Fibroblast of pulmonary artery (primary cell): Measurements from ENCODE around the gene SLC25A26.

Experiments used
- DNase-seq: peaks from one replicate; pipeline ENCODE4 v3.0.0-alpha.2; 2010; ENCODE audit warnings: low read depth
- H3K4me3 ChIP-seq: replicated peaks from 2 replicates; pipeline ENCODE4 v1.5.1; 2011; ENCODE audit warnings: low read depth, mild to moderate bottlenecking, control low read depth, low read length, moderate library complexity
- TF ChIP-seq, protein P1 (sequence below): IDR thresholded peaks from 2 replicates; pipeline ENCODE4 v1.5.1; 2011; ENCODE audit warnings: mild to moderate bottlenecking, control low read depth, low read length, inconsistent platforms; ENCODE audit errors: missing control alignments

SLC25A26 gene

DNA sequence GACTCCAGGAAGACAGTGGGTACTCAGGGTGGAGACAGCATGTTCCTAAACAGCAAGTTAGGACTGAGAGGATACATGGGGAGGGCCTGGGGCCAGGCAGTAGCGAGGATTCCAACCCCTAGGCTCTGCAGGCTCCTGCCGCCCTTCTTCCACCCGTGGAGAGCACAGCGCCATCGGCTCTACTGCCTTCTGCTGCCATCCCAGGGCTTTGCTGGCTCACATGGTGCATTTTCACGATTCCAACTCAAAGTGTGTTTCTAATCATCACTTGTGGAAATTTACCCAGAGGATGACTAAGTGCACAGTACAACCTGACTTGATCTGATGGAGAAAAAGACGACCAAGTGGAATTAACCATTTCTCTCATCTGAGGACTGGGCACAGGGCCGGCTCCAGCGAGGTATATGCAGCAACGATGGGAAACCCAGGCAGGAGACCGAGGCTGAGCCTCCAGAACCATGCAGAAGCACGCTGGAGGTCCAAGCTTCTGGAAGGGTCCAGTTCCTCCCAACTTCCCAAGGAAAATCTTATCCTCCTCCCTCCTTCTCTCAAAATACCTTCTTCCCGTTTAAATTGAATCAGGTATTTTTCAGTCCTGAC, 175.5 kb downstream of the SLC25A26 start:
- H3K4me3 ChIP-seq: no peak overlapping the region
- no peak for DNase-seq
- TF ChIP-seq, protein P1, sequence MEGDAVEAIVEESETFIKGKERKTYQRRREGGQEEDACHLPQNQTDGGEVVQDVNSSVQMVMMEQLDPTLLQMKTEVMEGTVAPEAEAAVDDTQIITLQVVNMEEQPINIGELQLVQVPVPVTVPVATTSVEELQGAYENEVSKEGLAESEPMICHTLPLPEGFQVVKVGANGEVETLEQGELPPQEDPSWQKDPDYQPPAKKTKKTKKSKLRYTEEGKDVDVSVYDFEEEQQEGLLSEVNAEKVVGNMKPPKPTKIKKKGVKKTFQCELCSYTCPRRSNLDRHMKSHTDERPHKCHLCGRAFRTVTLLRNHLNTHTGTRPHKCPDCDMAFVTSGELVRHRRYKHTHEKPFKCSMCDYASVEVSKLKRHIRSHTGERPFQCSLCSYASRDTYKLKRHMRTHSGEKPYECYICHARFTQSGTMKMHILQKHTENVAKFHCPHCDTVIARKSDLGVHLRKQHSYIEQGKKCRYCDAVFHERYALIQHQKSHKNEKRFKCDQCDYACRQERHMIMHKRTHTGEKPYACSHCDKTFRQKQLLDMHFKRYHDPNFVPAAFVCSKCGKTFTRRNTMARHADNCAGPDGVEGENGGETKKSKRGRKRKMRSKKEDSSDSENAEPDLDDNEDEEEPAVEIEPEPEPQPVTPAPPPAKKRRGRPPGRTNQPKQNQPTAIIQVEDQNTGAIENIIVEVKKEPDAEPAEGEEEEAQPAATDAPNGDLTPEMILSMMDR: no peak

- TF ChIP-seq, protein P1: no peak
- DNase-seq: no peak
- no peak overlapping the region for H3K4me3 ChIP-seq
These were observed 176.1 kb downstream of the SLC25A26 start for GRCh38 chr3:66396888-66397287.

DNA sequence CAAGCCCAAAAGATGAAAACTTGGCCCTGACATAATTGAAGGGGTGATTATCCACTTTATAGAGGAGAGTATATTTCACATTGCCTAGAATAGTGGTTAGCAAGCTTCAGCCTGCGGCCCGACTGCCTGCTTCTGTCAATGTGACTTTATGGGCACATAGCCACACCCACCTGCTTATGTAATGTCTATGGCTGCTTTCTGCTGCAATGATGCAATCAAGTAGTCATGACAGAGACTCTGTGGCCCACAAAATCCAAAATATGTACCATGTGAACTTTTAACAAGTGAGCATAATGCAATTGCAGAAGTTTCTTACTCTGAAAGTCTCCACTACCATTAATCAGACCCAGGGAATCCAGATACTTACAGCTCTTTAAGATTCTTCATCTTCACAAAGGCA, 176.9 kb downstream of the SLC25A26 start:
- H3K4me3 ChIP-seq: no peak overlapping the region
- DNase-seq: peak; percentile 38
- TF ChIP-seq, protein P1: no peak

DNA sequence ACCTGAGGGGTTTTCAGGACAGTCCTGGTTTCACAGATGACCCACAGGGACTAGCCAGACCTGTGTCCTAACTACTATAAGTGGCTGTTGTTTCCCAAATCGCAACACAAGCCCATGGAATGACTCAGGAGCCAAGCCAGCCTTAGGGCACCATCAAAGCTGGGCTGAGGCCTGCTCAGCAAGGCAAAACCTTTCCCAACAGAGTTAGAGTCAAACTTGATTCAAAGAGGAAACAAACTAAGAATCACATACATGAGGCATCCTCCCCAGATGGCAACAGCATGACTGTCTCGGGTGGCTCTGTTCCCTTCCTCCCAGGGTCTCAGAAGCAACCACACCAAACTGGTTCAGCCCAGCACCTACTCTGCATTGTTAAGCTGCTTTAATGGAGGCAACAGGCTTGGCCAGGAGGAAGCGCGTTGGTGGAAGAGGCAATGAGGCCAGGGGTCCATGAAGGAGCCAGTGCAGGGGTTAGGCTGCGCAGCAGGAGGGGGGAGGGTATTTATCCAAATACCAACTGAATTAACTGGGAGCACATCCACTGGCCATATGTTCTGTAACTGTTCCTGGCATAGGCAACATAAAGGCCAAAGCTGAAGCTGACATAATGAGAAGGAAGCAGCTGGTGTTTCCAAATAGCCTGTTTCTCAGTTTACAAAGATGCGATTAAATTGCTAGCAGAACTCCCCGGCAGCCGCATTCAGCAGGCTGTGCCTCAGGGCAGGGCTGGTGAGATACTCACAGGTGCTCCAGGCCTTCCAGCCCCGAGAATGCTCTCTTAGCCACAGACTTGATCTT, 177.6 kb downstream of the SLC25A26 start:
- no peak for DNase-seq
- H3K4me3 ChIP-seq: no peak overlapping the region
- TF ChIP-seq, protein P1: no peak

DNA sequence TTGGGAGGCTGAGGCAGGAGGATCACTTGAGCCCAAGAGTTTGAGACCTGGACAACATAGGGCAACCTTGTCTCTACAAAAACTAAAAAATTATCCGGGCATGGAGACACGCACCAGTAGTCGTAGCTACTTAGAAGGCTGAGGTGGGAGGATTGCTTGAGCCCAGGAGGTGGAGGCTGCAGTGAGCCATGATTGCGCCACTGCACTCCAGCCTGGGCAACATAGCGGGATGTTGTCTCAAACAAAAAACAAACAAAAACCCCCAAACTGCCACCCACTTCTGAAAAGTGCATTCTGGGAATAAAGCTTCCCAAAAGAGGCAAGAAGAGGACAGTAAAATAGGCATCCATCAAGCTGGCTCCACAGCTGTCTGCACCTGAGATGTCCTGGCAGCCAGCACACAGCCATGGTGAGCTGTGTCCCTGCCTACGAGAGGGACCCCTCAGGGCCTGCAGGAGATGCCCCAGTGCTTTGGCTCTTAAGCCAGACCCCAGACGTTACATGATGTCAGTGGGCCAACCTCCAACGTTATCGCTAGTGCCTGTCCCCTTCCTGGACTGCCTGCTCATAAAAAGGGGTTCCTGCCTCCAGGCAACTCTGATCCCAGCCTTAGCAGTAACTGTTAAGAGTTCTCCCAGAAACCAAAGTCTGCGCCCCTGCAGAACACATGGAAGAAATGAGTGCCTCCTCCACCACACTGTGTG, 178.9 kb downstream of the SLC25A26 start:
- H3K4me3 ChIP-seq: no peak overlapping the region
- no peak for DNase-seq
- TF ChIP-seq, protein P1: no peak

DNA sequence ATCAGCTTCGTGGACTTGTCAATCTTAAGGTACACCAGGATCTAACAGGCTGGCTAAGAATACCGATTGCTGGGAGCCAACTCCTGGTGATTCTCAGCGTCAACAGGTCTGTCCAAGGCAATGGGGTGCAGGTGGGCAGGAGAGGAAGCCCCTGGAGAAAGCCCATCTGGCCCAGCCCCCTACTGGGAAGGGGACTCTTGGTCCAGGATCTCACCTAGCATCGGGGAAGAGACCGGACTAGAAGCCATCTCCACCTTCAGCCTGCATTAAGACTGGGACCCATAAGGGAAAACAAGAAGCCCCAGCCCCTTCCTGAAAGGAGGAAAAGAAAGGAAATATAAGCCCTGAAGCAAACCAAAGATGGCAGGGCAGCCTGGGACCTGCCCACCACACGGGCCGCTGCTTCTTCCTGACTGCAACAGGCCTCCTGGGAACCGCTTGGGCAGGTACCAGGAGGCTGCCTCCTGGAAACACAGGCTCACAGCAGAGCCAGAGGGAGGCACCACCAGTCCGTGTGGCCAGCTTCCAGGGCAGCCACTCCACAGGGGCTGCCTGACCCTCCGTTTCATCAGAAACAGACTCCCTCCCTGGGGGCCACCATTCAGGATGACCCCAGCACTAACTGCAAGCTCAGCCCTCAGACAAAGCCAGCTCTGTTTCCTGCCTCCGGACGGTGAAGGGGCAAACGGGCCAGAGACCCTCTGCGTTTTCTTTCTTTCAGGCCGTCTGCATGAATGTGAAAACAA, 179.8 kb downstream of the SLC25A26 start:
- DNase-seq: no peak
- H3K4me3 ChIP-seq: no peak overlapping the region
- TF ChIP-seq, protein P1: no peak
